OCI-LY7 (cell line): ENCODE results near the gene PAX7. TPM values are rescaled to one million over a fixed set of nuclear protein-coding genes. Genes with fewer than 3 reads are reported as not detected.

Experiments
- BruUV-seq: library from RNA; stranded (reverse); fragments of 400-500 nt; replicated peaks from 2 replicates; lab custom pipeline; 2021; lab: Mats Ljungman, UMichigan
- CTCF ChIA-PET: fragments of 300-600 bp; sonication (Branson Sonifier 250); formaldehyde crosslinking; loops from one replicate; lab custom pipeline; 2022; ENCODE audit warnings: antibody characterized with exemption; ENCODE audit not compliant: unreplicated experiment; lab: Charles Lee
- POLR2A ChIA-PET: fragments of 300-600 bp; sonication (Branson Sonifier 250); formaldehyde crosslinking; loops from one replicate; lab custom pipeline; 2022; ENCODE audit warnings: antibody characterized with exemption; lab: Charles Lee
- DNase-seq: peaks from one replicate; pipeline ENCODE4 v3.0.0-alpha.2; 2015; ENCODE audit warnings: low spot score
- H2AFZ ChIP-seq: fragments of 200-600 bp; sonication (generic), shearing (Covaris generic); 2 replicates; pipeline ENCODE4 v1.6.1; 2014; ENCODE audit warnings: mild to moderate bottlenecking, antibody characterized with exemption, low read length, moderate library complexity
- H3K27ac ChIP-seq: fragments of 200-600 bp; sonication (generic); 2 replicates; pipeline ENCODE4 v1.5.1; 2014; ENCODE audit warnings: mixed run types, low read depth, mild to moderate bottlenecking, moderate library complexity, low read length, inconsistent platforms; ENCODE audit not compliant: poor library complexity, severe bottlenecking
- H3K36me3 ChIP-seq: fragments of 200-600 bp; sonication (generic); 2 replicates; pipeline ENCODE4 v1.6.1; 2014; ENCODE audit warnings: mild to moderate bottlenecking, antibody characterized with exemption, low read length, moderate library complexity, mixed read lengths; ENCODE audit not compliant: insufficient read depth
- H3K4me1 ChIP-seq: fragments of 200-600 bp; sonication (generic); 2 replicates; pipeline ENCODE4 v1.5.1; 2014; ENCODE audit warnings: mild to moderate bottlenecking, low read length; ENCODE audit not compliant: insufficient read depth, poor library complexity, severe bottlenecking
- H3K4me2 ChIP-seq: fragments of 200-600 bp; sonication (generic); 2 replicates; pipeline ENCODE4 v1.6.1; 2014; ENCODE audit warnings: mild to moderate bottlenecking, low read length
- H3K4me3 ChIP-seq: fragments of 200-600 bp; sonication (generic); 2 replicates; pipeline ENCODE4 v1.5.1; 2014; ENCODE audit warnings: mild to moderate bottlenecking, low read depth, low read length; ENCODE audit not compliant: poor library complexity, severe bottlenecking
- H3K79me2 ChIP-seq: fragments of 200-600 bp; sonication (generic); 2 replicates; pipeline ENCODE4 v1.6.1; 2016; ENCODE audit warnings: low read depth, mild to moderate bottlenecking, low read length, moderate library complexity, mixed read lengths; ENCODE audit not compliant: insufficient read depth
- H3K9me2 ChIP-seq: fragments of 200-600 bp; sonication (generic); 2 replicates; pipeline ENCODE4 v1.6.1; 2016; ENCODE audit warnings: mild to moderate bottlenecking, low read length, mixed read lengths; ENCODE audit not compliant: insufficient read depth
- H3K9me3 ChIP-seq: fragments of 200-600 bp; sonication (generic); 2 replicates; pipeline ENCODE4 v1.6.1; 2014; ENCODE audit warnings: mild to moderate bottlenecking, mixed run types, low read length, mixed read lengths
- H4K20me1 ChIP-seq: fragments of 200-600 bp; sonication (generic); 2 replicates; pipeline ENCODE4 v1.6.1; 2014; ENCODE audit warnings: mild to moderate bottlenecking, antibody characterized with exemption, low read length, moderate library complexity, mixed read lengths; ENCODE audit not compliant: insufficient read depth
- CTCF ChIP-seq: fragments of 200-600 bp; sonication (generic); conservative IDR thresholded peaks from 2 replicates; pipeline ENCODE4 v1.5.1; 2014; ENCODE audit warnings: mild to moderate bottlenecking, antibody characterized with exemption, low read length, moderate library complexity, mixed read lengths
- EZH2phosphoT487 ChIP-seq: fragments of 200-600 bp; sonication (generic); IDR thresholded peaks from 2 replicates; pipeline ENCODE4 v1.6.1; 2018; ENCODE audit warnings: low read depth, borderline replicate concordance, mild to moderate bottlenecking, mixed run types, antibody characterized with exemption, low read length, moderate library complexity, mixed read lengths
- intact Hi-C: fragments of 100-400 bp; cut with micrococcal nuclease; formaldehyde crosslinking; loops from one replicate; pipeline ENCODE4 v1.10.0; 2022; ENCODE audit not compliant: unreplicated experiment
- total RNA-seq, 2 experiments: library from RNA; depleted of rRNA in 1 of 2; stranded (reverse); fragments of >200 nt in 1 of 2; shearing (Covaris generic) in 1 of 2; gene quantifications; 2 replicates each; pipeline ENCODE4 v1.2.3, GENCODE V29; 2014 to 2022

Gene PAX7
- total RNA-seq, 2 experiments from 2014 or later: not detected

- DNase-seq: no peak
- Histone ChIP-seq H2AFZ (no peak overlapping the region), H3K4me3 (no peak overlapping the region), H3K4me2 (no peak overlapping the region), H3K79me2 (no peaks in the 10 kb centered on the region), H3K9me2 (no peaks in the 10 kb centered on the region), H3K27ac (no peak overlapping the region), H3K36me3 (no peaks in the 10 kb centered on the region), H3K9me3 (no peaks in the 10 kb centered on the region), H4K20me1 (no peaks in the 10 kb centered on the region), H3K4me1 (no peaks in the 10 kb centered on the region)
- ChIA-PET CTCF (interaction anchor here (0.5 kb wide), 1 partner anchor 585 kb away, joined by 3 read pairs; no protein-coding TSS in a partner anchor), POLR2A (no interaction called here)
- BruUV-seq: no TSS peak
- intact Hi-C loops: no loop called here
- TF ChIP-seq EZH2phosphoT487: no peak
- no peak for TF ChIP-seq CTCF
Observed at GRCh38 chr1:18784482-18784831, 153.8 kb downstream of the PAX7 start.

DNA sequence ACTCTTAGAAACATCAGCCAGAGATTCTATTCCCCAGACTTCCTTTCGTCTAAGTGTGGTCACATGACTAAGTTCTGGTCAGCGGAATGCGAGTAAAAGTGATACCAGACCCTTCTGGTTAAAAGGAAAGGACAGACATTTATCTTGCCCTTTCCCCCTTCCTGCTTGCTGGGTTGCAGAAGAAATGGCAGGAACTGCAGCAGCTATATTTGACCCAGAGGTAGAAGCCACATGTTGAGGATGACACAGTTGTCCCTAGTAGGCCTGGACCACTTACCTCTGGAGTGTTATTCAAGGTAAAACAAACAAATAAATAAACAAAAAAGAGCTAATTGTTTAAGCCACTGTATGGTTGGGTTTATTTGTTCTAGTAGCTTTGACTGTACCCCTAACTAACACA is 155.5 kb downstream of the PAX7 start:
- Histone ChIP-seq H3K36me3 (no peaks in the 10 kb centered on the region), H3K79me2 (no peaks in the 10 kb centered on the region), H3K4me3 (no peak overlapping the region), H3K9me3 (no peaks in the 10 kb centered on the region), H3K4me2 (no peak overlapping the region), H3K4me1 (no peaks in the 10 kb centered on the region), H4K20me1 (no peaks in the 10 kb centered on the region), H2AFZ (no peak overlapping the region), H3K27ac (no peak overlapping the region), H3K9me2 (no peaks in the 10 kb centered on the region)
- ChIA-PET POLR2A (no interaction called here), CTCF (no interaction called here)
- TF ChIP-seq CTCF (no peak), EZH2phosphoT487 (no peak)
- BruUV-seq: no TSS peak
- DNase-seq: no peak
- intact Hi-C loops: no loop called here

DNA sequence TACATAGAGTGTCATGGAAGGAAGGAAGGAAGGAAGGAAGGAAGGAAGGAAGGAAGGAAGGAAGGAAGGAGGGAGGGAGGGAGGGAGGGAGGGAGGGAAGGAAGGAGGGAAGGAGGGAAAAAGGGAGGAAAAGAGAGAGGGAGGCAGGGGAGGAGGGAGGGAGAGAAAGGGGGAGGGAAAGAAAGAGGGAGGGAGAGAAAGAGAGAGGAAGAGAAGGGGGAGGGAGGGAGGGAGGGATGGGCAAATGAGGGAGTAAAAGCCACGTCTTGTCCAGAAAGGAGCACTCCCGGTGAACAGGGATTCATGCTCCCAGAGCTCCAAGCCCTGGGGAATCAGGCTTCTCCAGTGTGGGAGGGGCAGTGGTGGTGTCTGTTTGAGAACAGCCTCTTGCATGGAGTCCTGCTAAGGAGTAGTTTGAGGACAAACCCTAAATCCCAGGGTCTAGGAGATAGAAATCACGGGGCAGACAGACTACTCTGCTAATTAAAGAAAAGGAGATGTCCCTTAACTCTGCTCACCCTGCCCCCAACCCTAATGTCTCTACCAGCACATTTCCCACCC is 157.3 kb downstream of the PAX7 start:
- no peaks in the 10 kb centered on the region for H3K4me1 ChIP-seq
- no peak for DNase-seq
- CTCF ChIA-PET: no interaction called here

More for the DNA sequence above, 157.3 kb downstream of the PAX7 start:
- Histone ChIP-seq H2AFZ (no peak overlapping the region), H3K4me3 (no peak overlapping the region), H3K79me2 (no peaks in the 10 kb centered on the region), H3K36me3 (no peaks in the 10 kb centered on the region), H3K27ac (no peak overlapping the region), H3K9me2 (no peaks in the 10 kb centered on the region), H3K9me3 (no peaks in the 10 kb centered on the region), H3K4me2 (no peak overlapping the region), H4K20me1 (no peaks in the 10 kb centered on the region)
- BruUV-seq: no TSS peak
- TF ChIP-seq CTCF: no peak
- no peak for TF ChIP-seq EZH2phosphoT487
- POLR2A ChIA-PET: no interaction called here
- intact Hi-C loops: no loop called here
